HepG2 (cell line): ENCODE results near the gene KCNJ1. TPM values are rescaled to one million over a fixed set of nuclear protein-coding genes. Genes with fewer than 3 reads are reported as not detected.

Experiments used
- ATAC-seq: fragments of 200-7000 bp; cut with Tn5 transposase; 3 replicates; pipeline ENCODE4 v1.9.1; 2020; ENCODE audit warnings: mild to moderate bottlenecking, moderate library complexity
- BruUV-seq: library from RNA; stranded (reverse); fragments of 400-500 nt; replicated peaks from 2 replicates; lab custom pipeline; 2021; lab: Mats Ljungman, UMichigan
- CTCF ChIA-PET: fragments of 300-600 bp; formaldehyde crosslinking; extraction: SDS; loops from one replicate; lab custom pipeline; 2021; ENCODE audit warnings: low total read pairs, inconsistent platforms, low intra/inter-chr PET ratio; lab: Yijun Ruan, JAX
- POLR2A ChIA-PET: fragments of 350-600 bp; sonication (Branson Sonifier 250); formaldehyde crosslinking; loops from one replicate; lab custom pipeline; 2020; ENCODE audit warnings: antibody characterized with exemption, inconsistent platforms; lab: Yijun Ruan, JAX
- DNase-seq: peaks from one replicate; pipeline ENCODE4 v3.0.0-alpha.2; 2015; ENCODE audit warnings: low spot score
- FAIRE-seq: peaks from 3 replicates; lab custom pipeline; 2011; peaks lifted over from hg19 to GRCh38; lab: Jason Lieb, UNC
- H2AFZ ChIP-seq: one replicate; pipeline ENCODE4 v1.6.1; 2011; ENCODE audit warnings: low read length, inconsistent platforms
- H3K27ac ChIP-seq: fragments of 300-600 bp; 3 replicates; pipeline ENCODE4 v1.8.0; 2011; ENCODE audit warnings: mixed run types, mild to moderate bottlenecking, mixed read lengths, low read length, inconsistent platforms; ENCODE audit not compliant: insufficient read depth; ENCODE audit errors: extremely low read length
- H3K27me3 ChIP-seq, 2 experiments: fragments of 200-600 bp in 1 of 2; 2 replicates in 1 of 2; 3 replicates in 1 of 2; pipeline versions ENCODE4 v1.6.0 to v1.8.0; 2011; ENCODE audit warnings: low read length in 2 of 2, mild to moderate bottlenecking in 2 of 2, moderate library complexity in 2 of 2, inconsistent platforms in 1 of 2; ENCODE audit not compliant: insufficient read depth in 2 of 2, control insufficient read depth in 1 of 2
- H3K36me3 ChIP-seq, 2 experiments: fragments of 200-600 bp in 1 of 2; replicated peaks in 1 of 2; 2 replicates in 1 of 2; 3 replicates in 1 of 2; pipeline versions ENCODE4 v1.5.1 to v1.8.0; 2011; ENCODE audit warnings: low read length in 2 of 2, inconsistent platforms in 1 of 2; ENCODE audit not compliant: insufficient read depth in 2 of 2, control insufficient read depth in 1 of 2
- H3K4me1 ChIP-seq: 2 replicates; pipeline ENCODE4 v1.5.1; 2012; ENCODE audit warnings: low read length, inconsistent platforms; ENCODE audit not compliant: insufficient read depth
- H3K4me2 ChIP-seq: 2 replicates; pipeline ENCODE4 v1.6.0; 2011; ENCODE audit warnings: low read depth, low read length, inconsistent platforms
- H3K4me3 ChIP-seq, 3 experiments: fragments of 200-600 bp in 1 of 3; sonication (generic), shearing (Covaris generic) in 1 of 3; replicated peaks in 1 of 3; 2 replicates each; pipeline ENCODE4 v1.5.1; 2011 to 2016; ENCODE audit warnings: low read length in 3 of 3, inconsistent platforms in 2 of 3, low read depth in 2 of 3, mild to moderate bottlenecking in 2 of 3, control low read depth in 1 of 3, mixed read lengths in 1 of 3; ENCODE audit not compliant: insufficient read depth in 1 of 3
- H3K79me2 ChIP-seq: one replicate; pipeline ENCODE4 v1.6.1; 2011; ENCODE audit warnings: low read length, inconsistent platforms; ENCODE audit not compliant: insufficient read depth
- H3K9ac ChIP-seq: 2 replicates; pipeline ENCODE4 v1.6.0; 2011; ENCODE audit warnings: mild to moderate bottlenecking, low read depth, low read length, inconsistent platforms; ENCODE audit not compliant: insufficient read depth
- H3K9me3 ChIP-seq: 2 replicates; pipeline ENCODE4 v1.5.1; 2012; ENCODE audit warnings: mild to moderate bottlenecking, low read length
- H4K20me1 ChIP-seq: 2 replicates; pipeline ENCODE4 v1.6.0; 2011; ENCODE audit warnings: inconsistent platforms, mild to moderate bottlenecking, low read length, moderate library complexity; ENCODE audit not compliant: insufficient read depth
- CENPBD1 ChIP-seq: sonication (generic); formaldehyde crosslinking; IDR thresholded peaks from 2 replicates; pipeline ENCODE4 v1.8.0; 2022; ENCODE audit warnings: missing genetic modification reagents, low read depth, mild to moderate bottlenecking, borderline replicate concordance
- NBN ChIP-seq: fragments of 450-650 bp; conservative IDR thresholded peaks from 2 replicates; pipeline ENCODE4 v1.6.1; 2017
- PRPF4 ChIP-seq: fragments of 200-400 bp; formaldehyde crosslinking; IDR thresholded peaks from 2 replicates; pipeline ENCODE4 v1.6.1; 2016; ENCODE audit warnings: low read length, low read depth; ENCODE audit not compliant: poor library complexity, severe bottlenecking
- ZNF567 ChIP-seq: sonication (generic); formaldehyde crosslinking; IDR thresholded peaks from 2 replicates; pipeline ENCODE4 v1.8.1; 2023; ENCODE audit warnings: mild to moderate bottlenecking, missing genetic modification reagents, borderline replicate concordance
- ZNF569 ChIP-seq: sonication (generic); formaldehyde crosslinking; IDR thresholded peaks from 2 replicates; pipeline ENCODE4 v1.5.0; 2020; ENCODE audit warnings: mild to moderate bottlenecking, missing genetic modification reagents, moderate library complexity, borderline replicate concordance
- ZNF747 ChIP-seq: sonication (generic); formaldehyde crosslinking; IDR thresholded peaks from 2 replicates; pipeline ENCODE4 v1.8.1; 2023; ENCODE audit warnings: missing genetic modification reagents, mild to moderate bottlenecking, borderline replicate concordance
- ZSCAN20 ChIP-seq: sonication (generic); formaldehyde crosslinking; IDR thresholded peaks from 2 replicates; pipeline ENCODE4 v1.4.0; 2020; ENCODE audit warnings: missing genetic modification reagents, mild to moderate bottlenecking, borderline replicate concordance
- WGBS: methylation state at CpG from one replicate; pipeline ENCODE4 v1.1.6; 2017; ENCODE audit warnings: low lambda C conversion rate; 5-methylcytosine and 5-hydroxymethylcytosine counted together
- in situ Hi-C: cut with HindIII; loops from 2 replicates; pipeline ENCODE4 v1.10.0; 2017; ENCODE audit warnings: low pct_unique_long_range_greater_than_20kb; ENCODE audit not compliant: extremely low pct_ligation_motif_present
- intact Hi-C: fragments of 100-400 bp; cut with micrococcal nuclease; formaldehyde crosslinking; loops from one replicate; pipeline ENCODE4 v1.10.0; 2022; ENCODE audit not compliant: unreplicated experiment
- polyA plus RNA-seq, 8 experiments: library from polyadenylated mRNA; depleted of rRNA in 3 of 8; stranded (reverse) in 7 of 8; unstranded in 1 of 8; fragments of >200 nt; fragmentation: Illumina TruSeq in 4 of 8; extraction: Trizol in 4 of 8; gene quantifications; 2 replicates each; pipeline versions ENCODE4 v1.2.1 to v1.2.3, GENCODE V29; 2011 to 2016; ENCODE audit warnings: low read depth in 4 of 8, missing spikeins in 1 of 8, mixed read lengths in 1 of 8; ENCODE audit not compliant: insufficient read depth in 1 of 8
- total RNA-seq, 5 experiments: library from RNA; depleted of rRNA; stranded (reverse); fragments of >200 nt; fragmentation: Illumina TruSeq; extraction: Trizol; gene quantifications; 2 replicates each; pipeline ENCODE4 v1.2.3, GENCODE V29; 2016; ENCODE audit warnings: low read depth in 1 of 5
- TF ChIP-seq, protein P1 (sequence below): sonication (generic); formaldehyde crosslinking; IDR thresholded peaks from 2 replicates; pipeline ENCODE4 v1.4.0; 2020; ENCODE audit warnings: missing genetic modification reagents, borderline replicate concordance
- TF ChIP-seq, protein P2 (sequence below), 2 experiments: fragments of 450-650 bp in 1 of 2; sonication (generic) in 1 of 2; formaldehyde crosslinking in 1 of 2; IDR thresholded peaks; 2 replicates each; pipeline versions ENCODE4 v1.6.1 to v1.8.0; 2016 to 2022; ENCODE audit warnings: antibody characterized with exemption in 1 of 2, mild to moderate bottlenecking in 1 of 2, missing genetic modification reagents in 1 of 2
- TF ChIP-seq, protein P3 (sequence below): sonication (generic); formaldehyde crosslinking; IDR thresholded peaks from 2 replicates; pipeline ENCODE4 v1.5.1; 2020; ENCODE audit warnings: missing genetic modification reagents, mild to moderate bottlenecking, borderline replicate concordance

The KCNJ1 gene
- total and polyA plus RNA-seq, 2 of the 13 experiments (the other 11 are each of a cell fraction or from before 2014, with no cell fraction given): not detected

DNA sequence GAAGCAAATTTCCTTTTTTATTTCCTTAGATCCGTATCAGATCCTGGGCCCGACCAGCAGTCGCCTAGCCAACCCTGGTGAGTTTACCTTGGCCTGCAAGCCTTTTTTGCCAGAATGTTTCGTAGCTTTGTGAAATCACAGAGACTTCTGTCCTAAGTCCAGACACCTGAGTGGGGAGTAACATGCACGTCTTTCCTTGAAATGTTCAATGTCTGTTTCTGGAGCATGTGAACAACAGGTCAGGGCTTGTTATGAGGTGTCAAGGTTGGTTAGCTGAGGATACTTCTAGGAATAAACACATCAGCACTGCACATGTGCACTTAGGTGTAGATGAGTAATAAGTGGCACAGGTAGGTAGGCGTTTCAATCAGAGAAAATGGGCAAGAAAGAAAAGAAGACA is 58.0 kb downstream of the KCNJ1 start:
- intact Hi-C loops: no loop called here
- in situ Hi-C loops: no loop called here
- ChIA-PET CTCF (no interaction called here), POLR2A (no interaction called here)
- Histone ChIP-seq H2AFZ (no peak overlapping the region), H4K20me1 (no peaks in the 10 kb centered on the region), H3K4me1 (no peaks in the 10 kb centered on the region), H3K9ac (no peak overlapping the region), H3K4me3 (no peak overlapping the region), H3K4me2 (no peak overlapping the region), H3K36me3 (no peaks in the 10 kb centered on the region), H3K27me3 (peaks cover 0 to 17% of the 10 kb centered on the region in 2 experiments; a peak in 4 of 5 replicates), H3K27ac (no peak overlapping the region), H3K9me3 (no peaks in the 10 kb centered on the region), H3K79me2 (no peaks in the 10 kb centered on the region)
- DNase-seq (no peak), FAIRE-seq (no peak), ATAC-seq (no peak)
- BruUV-seq: no TSS peak
- WGBS: 0% methylated on average over 6 of the region's 6 CpGs
- TF ChIP-seq ZNF567 (CRISPR knock-in tag) (no peak), NBN (no peak), PRPF4 (no peak), CENPBD1 (CRISPR knock-in tag) (no peak), ZNF747 (CRISPR knock-in tag) (no peak), ZNF569 (no peak), ZSCAN20 (no peak)
- TF ChIP-seq, protein P1, sequence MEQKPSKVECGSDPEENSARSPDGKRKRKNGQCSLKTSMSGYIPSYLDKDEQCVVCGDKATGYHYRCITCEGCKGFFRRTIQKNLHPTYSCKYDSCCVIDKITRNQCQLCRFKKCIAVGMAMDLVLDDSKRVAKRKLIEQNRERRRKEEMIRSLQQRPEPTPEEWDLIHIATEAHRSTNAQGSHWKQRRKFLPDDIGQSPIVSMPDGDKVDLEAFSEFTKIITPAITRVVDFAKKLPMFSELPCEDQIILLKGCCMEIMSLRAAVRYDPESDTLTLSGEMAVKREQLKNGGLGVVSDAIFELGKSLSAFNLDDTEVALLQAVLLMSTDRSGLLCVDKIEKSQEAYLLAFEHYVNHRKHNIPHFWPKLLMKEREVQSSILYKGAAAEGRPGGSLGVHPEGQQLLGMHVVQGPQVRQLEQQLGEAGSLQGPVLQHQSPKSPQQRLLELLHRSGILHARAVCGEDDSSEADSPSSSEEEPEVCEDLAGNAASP (CRISPR knock-in tag): no peak
- TF ChIP-seq, protein P2, sequence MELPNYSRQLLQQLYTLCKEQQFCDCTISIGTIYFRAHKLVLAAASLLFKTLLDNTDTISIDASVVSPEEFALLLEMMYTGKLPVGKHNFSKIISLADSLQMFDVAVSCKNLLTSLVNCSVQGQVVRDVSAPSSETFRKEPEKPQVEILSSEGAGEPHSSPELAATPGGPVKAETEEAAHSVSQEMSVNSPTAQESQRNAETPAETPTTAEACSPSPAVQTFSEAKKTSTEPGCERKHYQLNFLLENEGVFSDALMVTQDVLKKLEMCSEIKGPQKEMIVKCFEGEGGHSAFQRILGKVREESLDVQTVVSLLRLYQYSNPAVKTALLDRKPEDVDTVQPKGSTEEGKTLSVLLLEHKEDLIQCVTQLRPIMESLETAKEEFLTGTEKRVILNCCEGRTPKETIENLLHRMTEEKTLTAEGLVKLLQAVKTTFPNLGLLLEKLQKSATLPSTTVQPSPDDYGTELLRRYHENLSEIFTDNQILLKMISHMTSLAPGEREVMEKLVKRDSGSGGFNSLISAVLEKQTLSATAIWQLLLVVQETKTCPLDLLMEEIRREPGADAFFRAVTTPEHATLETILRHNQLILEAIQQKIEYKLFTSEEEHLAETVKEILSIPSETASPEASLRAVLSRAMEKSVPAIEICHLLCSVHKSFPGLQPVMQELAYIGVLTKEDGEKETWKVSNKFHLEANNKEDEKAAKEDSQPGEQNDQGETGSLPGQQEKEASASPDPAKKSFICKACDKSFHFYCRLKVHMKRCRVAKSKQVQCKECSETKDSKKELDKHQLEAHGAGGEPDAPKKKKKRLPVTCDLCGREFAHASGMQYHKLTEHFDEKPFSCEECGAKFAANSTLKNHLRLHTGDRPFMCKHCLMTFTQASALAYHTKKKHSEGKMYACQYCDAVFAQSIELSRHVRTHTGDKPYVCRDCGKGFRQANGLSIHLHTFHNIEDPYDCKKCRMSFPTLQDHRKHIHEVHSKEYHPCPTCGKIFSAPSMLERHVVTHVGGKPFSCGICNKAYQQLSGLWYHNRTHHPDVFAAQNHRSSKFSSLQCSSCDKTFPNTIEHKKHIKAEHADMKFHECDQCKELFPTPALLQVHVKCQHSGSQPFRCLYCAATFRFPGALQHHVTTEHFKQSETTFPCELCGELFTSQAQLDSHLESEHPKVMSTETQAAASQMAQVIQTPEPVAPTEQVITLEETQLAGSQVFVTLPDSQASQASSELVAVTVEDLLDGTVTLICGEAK (IDR thresholded peaks at IDR 0.05): no peak
- TF ChIP-seq, protein P2 (CRISPR knock-in tag; IDR thresholded peaks at IDR 0.05): no peak
- TF ChIP-seq, protein P3, sequence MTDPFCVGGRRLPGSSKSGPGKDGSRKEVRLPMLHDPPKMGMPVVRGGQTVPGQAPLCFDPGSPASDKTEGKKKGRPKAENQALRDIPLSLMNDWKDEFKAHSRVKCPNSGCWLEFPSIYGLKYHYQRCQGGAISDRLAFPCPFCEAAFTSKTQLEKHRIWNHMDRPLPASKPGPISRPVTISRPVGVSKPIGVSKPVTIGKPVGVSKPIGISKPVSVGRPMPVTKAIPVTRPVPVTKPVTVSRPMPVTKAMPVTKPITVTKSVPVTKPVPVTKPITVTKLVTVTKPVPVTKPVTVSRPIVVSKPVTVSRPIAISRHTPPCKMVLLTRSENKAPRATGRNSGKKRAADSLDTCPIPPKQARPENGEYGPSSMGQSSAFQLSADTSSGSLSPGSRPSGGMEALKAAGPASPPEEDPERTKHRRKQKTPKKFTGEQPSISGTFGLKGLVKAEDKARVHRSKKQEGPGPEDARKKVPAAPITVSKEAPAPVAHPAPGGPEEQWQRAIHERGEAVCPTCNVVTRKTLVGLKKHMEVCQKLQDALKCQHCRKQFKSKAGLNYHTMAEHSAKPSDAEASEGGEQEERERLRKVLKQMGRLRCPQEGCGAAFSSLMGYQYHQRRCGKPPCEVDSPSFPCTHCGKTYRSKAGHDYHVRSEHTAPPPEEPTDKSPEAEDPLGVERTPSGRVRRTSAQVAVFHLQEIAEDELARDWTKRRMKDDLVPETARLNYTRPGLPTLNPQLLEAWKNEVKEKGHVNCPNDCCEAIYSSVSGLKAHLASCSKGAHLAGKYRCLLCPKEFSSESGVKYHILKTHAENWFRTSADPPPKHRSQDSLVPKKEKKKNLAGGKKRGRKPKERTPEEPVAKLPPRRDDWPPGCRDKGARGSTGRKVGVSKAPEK: no peak
